Neural progenitor cell (in vitro differentiated cells): ENCODE results near the gene CACNB1. TPM values are rescaled to one million over a fixed set of nuclear protein-coding genes. Genes with fewer than 3 reads are reported as not detected.

Experiments used
- DNase-seq: peaks from one replicate; pipeline ENCODE4 v3.0.0-alpha.2; 2016; ENCODE audit warnings: low spot score
- H2AFZ ChIP-seq: fragments of 200-600 bp; sonication (generic); replicated peaks from 2 replicates; pipeline ENCODE4 v1.6.1; 2016; ENCODE audit warnings: antibody characterized with exemption
- H3F3A ChIP-seq: fragments of 200-600 bp; sonication (generic); 2 replicates; pipeline ENCODE4 v1.6.1; 2016; ENCODE audit warnings: antibody characterized with exemption, low read depth
- H3K27ac ChIP-seq: fragments of 200-600 bp; sonication (generic); 2 replicates; pipeline ENCODE4 v1.5.1; 2016; ENCODE audit warnings: mild to moderate bottlenecking
- H3K27me3 ChIP-seq: fragments of 200-600 bp; sonication (generic); 2 replicates; pipeline ENCODE4 v1.6.1; 2016; ENCODE audit warnings: mild to moderate bottlenecking, moderate library complexity
- H3K36me3 ChIP-seq: fragments of 200-600 bp; sonication (generic); 2 replicates; pipeline ENCODE4 v1.5.1; 2016
- H3K4me1 ChIP-seq: fragments of 200-600 bp; sonication (generic); 2 replicates; pipeline ENCODE4 v1.6.1; 2016; ENCODE audit warnings: mixed run types
- H3K4me2 ChIP-seq: fragments of 200-600 bp; sonication (generic); 2 replicates; pipeline ENCODE4 v1.6.1; 2016
- H3K4me3 ChIP-seq: fragments of 200-600 bp; sonication (generic); 2 replicates; pipeline ENCODE4 v1.5.1; 2016
- H3K79me2 ChIP-seq: fragments of 200-600 bp; sonication (generic); 2 replicates; pipeline ENCODE4 v1.6.1; 2016; ENCODE audit warnings: low read depth
- H3K9ac ChIP-seq: fragments of 200-600 bp; sonication (generic); 2 replicates; pipeline ENCODE4 v1.6.1; 2016
- H3K9me3 ChIP-seq: fragments of 200-600 bp; sonication (generic); 2 replicates; pipeline ENCODE4 v1.5.1; 2016; ENCODE audit warnings: low read depth
- H4K20me1 ChIP-seq: fragments of 200-600 bp; sonication (generic); 2 replicates; pipeline ENCODE4 v1.6.1; 2016; ENCODE audit warnings: low read depth
- H3K27ac Mint-ChIP-seq: 3 replicates; pipeline ENCODE4 v1.8.0; 2021; ENCODE audit warnings: mixed read lengths
- H3K27me3 Mint-ChIP-seq: 2 replicates; pipeline ENCODE4 v1.8.0; 2022; ENCODE audit warnings: low read depth, mild to moderate bottlenecking, inconsistent platforms, moderate library complexity, mixed read lengths; ENCODE audit not compliant: insufficient read depth
- H3K36me3 Mint-ChIP-seq: 3 replicates; pipeline ENCODE4 v1.8.0; 2021; ENCODE audit warnings: mixed read lengths
- H3K4me1 Mint-ChIP-seq: 3 replicates; pipeline ENCODE4 v1.8.0; 2021; ENCODE audit warnings: mixed read lengths
- H3K4me3 Mint-ChIP-seq: 3 replicates; pipeline ENCODE4 v1.8.0; 2021; ENCODE audit warnings: mild to moderate bottlenecking, moderate library complexity, mixed read lengths
- H3K9me3 Mint-ChIP-seq: 3 replicates; pipeline ENCODE4 v1.8.0; 2020; ENCODE audit warnings: mixed read lengths
- CTCF ChIP-seq: fragments of 200-600 bp; sonication (generic); IDR thresholded peaks from 2 replicates; pipeline ENCODE4 v1.5.1; 2017; ENCODE audit warnings: antibody characterized with exemption, mild to moderate bottlenecking
- EZH2 ChIP-seq: fragments of 200-600 bp; sonication (generic); IDR thresholded peaks from 2 replicates; pipeline ENCODE4 v1.6.1; 2017; ENCODE audit warnings: antibody characterized with exemption, mild to moderate bottlenecking, moderate library complexity
- EZH2phosphoT487 ChIP-seq: fragments of 200-600 bp; sonication (generic); IDR thresholded peaks from 2 replicates; pipeline ENCODE4 v1.6.1; 2017; ENCODE audit warnings: antibody characterized with exemption
- total RNA-seq: library from RNA; depleted of rRNA; stranded (reverse); fragments of >200 nt; gene quantifications from 2 replicates; pipeline ENCODE4 v1.2.3, GENCODE V29; 2015; ENCODE audit warnings: low replicate concordance

The CACNB1 gene
- total RNA-seq, 1 donor from 2014 or later = 6.3 TPM

- peaks cover 12% of the 10 kb centered on the region for H3F3A ChIP-seq
- no peak overlapping the region for H3K27ac ChIP-seq
- peaks cover 5% of the 10 kb centered on the region for H3K4me1 Mint-ChIP-seq
- H2AFZ ChIP-seq = no peak overlapping the region
- H3K9me3 Mint-ChIP-seq = no peaks in the 10 kb centered on the region
- no peak overlapping the region for H3K27ac Mint-ChIP-seq
- H4K20me1 ChIP-seq = peaks cover 9% of the 10 kb centered on the region
- no peak overlapping the region for H3K4me3 Mint-ChIP-seq
- no peaks in the 10 kb centered on the region for H3K36me3 ChIP-seq
- no peak overlapping the region for H3K4me3 ChIP-seq
- no peak overlapping the region for H3K9ac ChIP-seq
- no peaks in the 10 kb centered on the region for H3K36me3 Mint-ChIP-seq
- DNase-seq = no peak
- peaks cover 72% of the 10 kb centered on the region for H3K27me3 ChIP-seq
- H3K79me2 ChIP-seq = no peaks in the 10 kb centered on the region
- peaks cover 43% of the 10 kb centered on the region for H3K27me3 Mint-ChIP-seq
- no peaks in the 10 kb centered on the region for H3K9me3 ChIP-seq
- TF ChIP-seq CTCF (no peak), EZH2 (no peak), EZH2phosphoT487 (no peak)
- H3K4me2 ChIP-seq = no peak overlapping the region
- H3K4me1 ChIP-seq = peaks cover 5% of the 10 kb centered on the region
These were observed 22.2 kb upstream of the CACNB1 start for GRCh38 chr17:39219647-39220154.

- Mint-ChIP-seq H3K27me3 (peaks cover 37% of the 10 kb centered on the region), H3K4me3 (peak overlapping the region; percentile 28), H3K27ac (no peak overlapping the region), H3K4me1 (peaks cover 4% of the 10 kb centered on the region), H3K36me3 (no peaks in the 10 kb centered on the region), H3K9me3 (no peaks in the 10 kb centered on the region)
- Histone ChIP-seq H3K27ac (no peak overlapping the region), H3K4me3 (no peak overlapping the region), H3K79me2 (no peaks in the 10 kb centered on the region), H3K27me3 (peaks cover 64% of the 10 kb centered on the region), H3K4me1 (no peaks in the 10 kb centered on the region), H4K20me1 (peaks cover 1% of the 10 kb centered on the region), H3K4me2 (no peak overlapping the region), H3F3A (peaks cover 5% of the 10 kb centered on the region), H3K36me3 (no peaks in the 10 kb centered on the region), H3K9me3 (no peaks in the 10 kb centered on the region), H3K9ac (no peak overlapping the region), H2AFZ (no peak overlapping the region)
- TF ChIP-seq CTCF (no peak), EZH2 (no peak), EZH2phosphoT487 (no peak)
- no peak for DNase-seq
These were observed 21.4 kb upstream of the CACNB1 start for GRCh38 chr17:39218906-39219305.

GRCh38 chr17:39217734-39218369 lies 20.4 kb upstream of the CACNB1 start:
- no peaks in the 10 kb centered on the region for H3K4me1 ChIP-seq
- no peak for DNase-seq
- peak overlapping the region; percentile 47 for H3K4me2 ChIP-seq
- Mint-ChIP-seq H3K27me3 (peaks cover 29% of the 10 kb centered on the region), H3K4me1 (peaks cover 2% of the 10 kb centered on the region), H3K36me3 (no peaks in the 10 kb centered on the region), H3K9me3 (no peaks in the 10 kb centered on the region), H3K27ac (no peak overlapping the region), H3K4me3 (no peak overlapping the region)
- H3F3A ChIP-seq = no peaks in the 10 kb centered on the region
- H3K9me3 ChIP-seq = no peaks in the 10 kb centered on the region
- no peaks in the 10 kb centered on the region for H3K36me3 ChIP-seq
- H3K4me3 ChIP-seq = no peak overlapping the region
- H3K27ac ChIP-seq = no peak overlapping the region
- no peaks in the 10 kb centered on the region for H4K20me1 ChIP-seq
- peaks cover 53% of the 10 kb centered on the region for H3K27me3 ChIP-seq
- H2AFZ ChIP-seq = no peak overlapping the region
- H3K79me2 ChIP-seq = no peaks in the 10 kb centered on the region
- TF ChIP-seq EZH2 (no peak), CTCF (no peak), EZH2phosphoT487 (no peak)
- H3K9ac ChIP-seq = no peak overlapping the region
